TTC549 (cell line): ENCODE measurements around the gene PLPP2.
"Not testable (repeated sequence)": the region's sequence is repeated elsewhere in the genome, so short reads cannot be mapped to it uniquely, and the experiment has no call there.

Experiments
- FAIRE-seq: peaks from 2 replicates; lab custom pipeline; 2012; peaks lifted over from hg19 to GRCh38; lab: Jason Lieb, UNC

Gene PLPP2

DNA sequence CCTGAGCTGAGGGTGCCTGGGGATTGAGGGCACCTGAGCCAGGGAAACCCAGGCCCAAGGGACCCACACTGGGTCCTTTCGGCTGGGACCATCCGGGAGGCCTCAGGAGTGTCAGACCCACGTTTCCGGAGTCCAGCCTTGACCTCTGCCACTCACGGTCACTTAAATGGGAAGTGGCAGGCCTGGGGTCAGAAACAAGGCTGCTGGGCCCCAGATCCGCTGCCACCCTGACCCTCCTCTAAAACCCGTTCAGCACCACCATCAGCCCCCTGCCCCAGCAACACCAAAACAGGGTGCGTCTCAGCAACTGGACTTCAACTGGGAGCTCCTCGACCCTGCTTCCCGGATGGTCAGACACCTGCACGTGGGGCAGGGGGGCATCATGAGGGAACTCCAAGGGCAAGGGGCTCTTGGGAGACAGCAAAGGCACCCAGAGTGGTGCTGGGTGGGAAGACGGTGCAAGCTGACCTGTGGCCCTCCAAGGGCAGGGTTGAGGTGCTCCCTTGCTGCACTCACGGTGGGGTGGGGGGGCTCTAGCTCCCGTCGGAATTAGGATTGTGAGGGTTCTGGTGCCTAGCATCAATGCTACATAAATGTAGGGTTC, 1.2 kb upstream of the PLPP2 start:
- FAIRE-seq, result no peak

DNA sequence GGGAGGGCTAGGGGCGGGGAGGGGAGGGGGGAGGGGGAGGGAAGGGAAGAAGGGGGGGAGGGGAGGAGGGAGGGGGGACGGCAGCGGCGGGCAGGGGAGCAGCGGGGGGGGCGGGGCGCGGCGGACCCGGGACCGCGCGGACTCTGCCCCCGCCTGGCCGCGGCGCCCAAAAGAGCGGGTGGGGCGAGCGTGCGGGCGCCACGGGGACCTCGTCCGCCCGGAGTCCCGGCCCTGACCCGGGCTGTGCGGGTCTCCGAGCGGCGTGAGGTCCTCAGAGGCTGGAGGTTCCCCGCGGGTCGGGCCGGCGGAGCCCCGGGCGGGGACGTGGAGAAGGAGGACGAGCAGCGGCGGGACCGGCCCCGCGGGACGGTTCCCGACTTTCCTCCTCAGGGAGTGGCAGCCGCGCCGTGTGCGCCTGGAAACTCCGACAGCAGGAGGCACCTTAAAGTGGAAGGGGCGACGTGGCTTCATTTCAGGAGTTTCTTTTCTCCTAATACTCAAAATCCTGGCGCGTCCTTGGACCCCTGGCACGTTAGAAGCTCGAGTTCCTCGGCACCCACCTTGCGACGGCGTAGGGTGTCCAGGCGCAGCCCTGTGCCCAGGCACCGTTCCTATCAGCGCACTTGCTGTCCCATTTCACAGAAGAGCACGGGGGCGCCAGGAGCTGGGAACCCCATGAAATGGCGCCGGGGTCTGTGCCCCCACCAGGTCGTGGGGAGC, 518 bp upstream of the PLPP2 start:
- no peak for FAIRE-seq

DNA sequence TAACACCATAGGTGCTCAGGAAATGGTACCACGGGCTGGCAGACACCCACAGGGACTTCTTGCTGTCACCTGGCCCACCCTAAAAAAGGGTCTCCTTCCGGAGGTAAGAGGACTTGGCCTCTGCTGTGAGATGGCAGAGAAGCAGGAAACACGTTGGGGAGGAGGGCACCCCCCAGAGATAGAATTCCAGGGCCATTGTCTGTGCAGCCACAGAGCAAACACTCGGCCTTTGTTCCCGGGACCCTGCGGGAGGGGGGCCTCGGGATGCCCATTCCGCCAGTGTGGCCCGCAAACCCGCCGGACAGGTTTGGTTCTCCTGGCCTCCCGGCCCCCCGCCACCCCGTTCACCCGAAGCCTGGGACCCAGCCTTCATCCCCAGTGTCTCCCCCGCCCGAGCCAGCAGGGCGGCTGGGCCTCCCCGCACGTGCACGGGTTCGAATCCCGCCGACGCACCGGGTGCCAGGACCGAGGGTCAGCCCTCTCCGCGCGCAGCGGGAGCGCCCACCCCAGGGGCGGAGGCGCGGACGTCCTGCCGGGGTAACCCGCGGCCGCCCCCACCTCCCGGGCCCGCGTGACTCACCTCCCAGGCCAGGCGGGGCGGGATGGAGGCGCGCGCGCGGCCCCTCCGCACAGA, 714 bp downstream of the PLPP2 start:
- FAIRE-seq, result no peak

DNA sequence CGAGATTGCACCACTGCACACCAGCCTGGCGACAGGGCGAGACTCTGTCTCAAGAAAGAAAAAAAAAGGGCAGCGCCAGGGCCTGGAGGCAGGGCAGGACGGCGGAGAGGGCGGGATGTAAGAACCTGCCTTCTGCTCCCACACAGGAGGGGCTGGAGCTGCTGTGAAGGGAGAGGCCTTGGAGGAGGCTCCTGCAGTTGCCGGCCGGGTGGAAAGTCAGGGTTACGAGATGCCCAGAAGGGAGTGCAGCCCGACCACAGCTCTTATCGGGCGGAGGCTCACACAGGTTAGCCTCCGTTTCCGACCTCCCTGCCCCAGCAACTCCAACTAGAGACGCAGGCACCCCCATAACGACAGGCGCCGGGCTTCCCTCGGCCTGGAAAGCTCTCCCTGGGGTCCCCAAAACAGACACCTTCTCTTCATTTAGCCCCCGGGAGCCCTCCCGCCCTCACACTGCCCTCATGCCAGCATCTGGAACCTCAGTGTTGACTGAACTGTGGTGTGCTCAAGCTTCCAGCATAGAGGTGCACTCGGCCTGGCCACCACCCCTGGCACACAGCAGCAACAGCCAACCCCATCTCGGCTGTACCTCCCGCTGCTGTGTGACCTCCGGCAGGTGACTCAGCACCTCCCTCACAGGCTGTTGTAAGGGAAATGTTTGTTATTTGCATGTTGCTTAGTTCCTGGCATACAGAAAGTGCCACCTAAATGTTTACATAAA, 1.4 kb downstream of the PLPP2 start:
- no peak for FAIRE-seq

DNA sequence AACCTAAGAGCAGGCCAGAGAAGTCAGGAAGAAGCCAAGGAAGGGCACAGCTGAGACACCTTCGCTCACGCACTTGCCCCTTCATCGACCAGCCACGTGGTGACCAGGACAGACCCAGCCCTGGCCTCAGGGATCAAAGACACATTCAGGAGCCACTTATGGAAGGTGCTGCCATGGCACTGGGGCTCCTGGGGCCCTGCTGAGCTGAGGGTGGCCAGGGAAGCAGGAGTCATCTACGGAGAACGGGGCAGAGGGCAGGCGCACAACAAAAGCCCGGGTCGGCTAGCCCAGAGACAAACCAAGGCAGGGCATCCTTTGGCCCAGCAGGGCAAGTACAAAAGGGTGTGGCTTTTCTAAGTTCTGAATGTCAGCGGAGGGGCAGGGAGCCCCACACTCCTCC, 2.3 kb downstream of the PLPP2 start:
- FAIRE-seq, result no peak

DNA sequence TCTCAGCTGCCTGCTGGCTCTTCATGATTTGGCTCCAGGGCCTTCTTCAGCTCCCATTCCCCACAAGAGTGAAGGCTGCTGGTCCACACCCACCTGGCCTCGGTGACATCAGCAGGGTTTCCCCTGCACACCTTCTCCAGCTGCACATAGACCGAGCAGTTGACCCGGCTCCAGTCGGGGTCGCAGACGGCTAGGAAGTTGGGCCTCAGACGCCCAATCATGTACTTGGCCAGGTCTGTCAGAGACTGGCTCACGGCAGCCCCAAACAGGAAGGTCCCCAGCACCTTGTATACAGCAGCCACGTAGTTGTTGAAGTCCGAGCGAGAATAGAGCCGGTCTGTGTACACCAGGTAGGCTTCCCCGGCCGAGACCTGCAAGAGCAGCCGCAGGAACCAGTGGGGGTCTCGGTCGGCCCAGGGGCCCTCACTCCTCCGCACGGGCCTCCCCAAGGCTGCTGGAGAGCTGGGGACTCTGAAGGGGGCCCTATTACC, 3.8 kb downstream of the PLPP2 start:
- no peak for FAIRE-seq

DNA sequence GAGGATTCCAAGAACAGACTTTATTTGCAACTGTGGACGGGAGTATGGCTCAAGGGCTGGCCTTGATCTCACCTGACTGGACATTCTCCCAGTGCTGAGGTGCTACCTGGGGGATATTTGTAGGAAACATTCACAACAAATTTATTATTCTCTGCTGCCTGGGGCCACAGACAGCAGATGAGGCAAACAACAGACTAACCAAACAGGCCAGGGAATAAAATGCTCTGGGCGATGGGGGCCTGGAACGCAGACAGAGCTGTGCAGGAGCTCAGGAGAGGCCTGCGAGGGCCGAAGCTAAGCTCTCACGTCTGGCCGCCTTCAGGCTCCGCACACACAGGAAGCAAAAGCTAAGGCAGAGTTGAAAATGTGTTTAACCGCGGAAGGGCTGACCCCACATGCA, 7.8 kb downstream of the PLPP2 start:
- FAIRE-seq, result no peak

DNA sequence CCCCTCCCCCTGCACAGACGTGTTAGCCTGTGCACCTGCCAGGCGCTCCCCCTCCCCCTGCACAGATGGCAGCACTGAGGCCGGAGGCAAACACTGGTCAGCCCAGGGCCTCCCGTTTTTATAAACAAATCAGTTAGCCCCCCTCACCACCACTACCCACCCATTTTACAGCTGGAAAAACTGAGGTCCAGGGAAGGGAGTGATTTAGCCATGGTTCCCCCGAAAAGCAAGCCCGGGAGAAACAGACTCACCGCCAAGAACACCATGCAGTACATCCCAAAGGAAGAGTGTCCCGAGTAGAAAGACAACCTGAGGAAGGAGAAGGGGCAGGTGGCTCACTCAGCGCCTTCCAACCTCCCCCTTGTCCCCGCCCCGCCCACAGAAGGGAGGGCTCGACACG, 8.7 kb downstream of the PLPP2 start:
- no peak for FAIRE-seq

DNA sequence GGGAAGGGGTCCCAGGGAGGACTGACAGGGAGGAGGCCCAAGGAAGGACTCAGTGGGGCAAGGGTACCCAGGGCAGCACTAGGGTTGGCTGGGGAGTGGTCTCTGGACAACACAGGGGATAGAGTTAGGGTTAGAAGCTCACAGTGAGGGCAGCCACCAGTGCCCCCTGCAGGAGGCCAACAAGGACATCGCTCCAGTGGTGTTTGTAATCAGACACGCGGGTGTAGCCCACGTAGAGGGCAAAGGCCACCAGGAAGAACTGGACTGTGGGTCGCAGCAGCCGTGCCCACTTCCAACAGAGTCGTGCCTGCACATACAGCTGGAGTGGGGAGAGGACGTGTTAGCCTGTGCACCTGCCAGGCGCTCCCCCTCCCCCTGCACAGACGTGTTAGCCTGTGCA, 9.2 kb downstream of the PLPP2 start:
- no peak for FAIRE-seq

DNA sequence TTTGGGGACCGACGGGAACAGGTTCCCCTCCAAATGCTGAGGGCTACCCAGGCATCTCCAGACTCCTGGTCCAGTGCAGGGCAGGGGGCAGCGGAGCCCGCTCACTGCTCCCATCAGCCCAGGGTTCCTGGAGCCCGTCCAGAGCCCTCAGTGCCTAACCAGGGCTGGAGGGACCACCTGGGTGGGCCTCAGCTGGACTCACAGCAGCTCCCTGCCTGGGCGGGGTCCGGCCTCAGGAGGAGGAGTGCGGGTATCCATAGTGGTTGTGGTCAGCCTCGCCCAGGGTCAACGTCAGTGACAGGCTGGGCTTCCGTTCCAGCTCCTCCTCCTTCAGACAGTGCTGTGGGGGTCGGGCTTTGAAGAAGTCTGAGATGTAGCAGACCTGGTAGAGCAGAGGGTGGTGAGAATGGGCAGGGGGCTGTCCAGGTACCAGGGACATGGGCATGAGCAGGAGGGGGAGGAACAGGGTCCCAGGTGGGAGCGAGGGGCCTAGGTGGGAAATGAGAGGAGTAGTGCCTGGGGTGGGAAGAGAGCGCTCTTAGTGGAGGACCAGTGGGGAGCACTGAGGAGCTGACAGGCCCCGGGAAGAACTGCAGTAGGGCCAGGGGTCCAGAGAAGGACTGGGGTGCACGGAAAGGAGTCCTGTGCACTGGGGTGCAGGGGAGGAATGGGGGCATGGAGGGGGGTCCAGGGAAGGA, 9.9 kb downstream of the PLPP2 start:
- FAIRE-seq, result no peak

DNA sequence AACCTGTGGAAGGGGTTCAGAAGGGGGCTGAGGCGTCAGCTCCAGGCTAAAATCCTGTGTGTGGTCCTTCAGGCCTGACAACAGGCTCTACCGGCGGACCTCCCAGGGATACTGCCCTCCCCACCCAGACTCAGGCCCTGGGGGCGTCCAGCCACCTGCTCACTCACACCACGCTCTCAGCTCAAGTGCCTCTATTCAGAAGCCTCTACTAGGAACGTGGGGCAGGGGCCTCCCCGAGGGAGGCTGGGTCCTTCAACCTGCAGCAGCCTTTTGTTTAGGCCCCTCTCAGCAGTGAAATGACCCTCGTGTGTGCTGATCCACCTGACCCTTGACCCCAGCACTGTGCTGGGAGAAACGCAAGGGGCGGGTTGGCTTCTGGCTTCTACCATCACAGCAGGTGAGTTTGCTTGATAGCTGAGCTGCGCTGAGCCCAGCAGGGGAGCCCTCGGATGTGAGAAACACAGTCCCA, 10.6 kb downstream of the PLPP2 start:
- FAIRE-seq, result no peak

DNA sequence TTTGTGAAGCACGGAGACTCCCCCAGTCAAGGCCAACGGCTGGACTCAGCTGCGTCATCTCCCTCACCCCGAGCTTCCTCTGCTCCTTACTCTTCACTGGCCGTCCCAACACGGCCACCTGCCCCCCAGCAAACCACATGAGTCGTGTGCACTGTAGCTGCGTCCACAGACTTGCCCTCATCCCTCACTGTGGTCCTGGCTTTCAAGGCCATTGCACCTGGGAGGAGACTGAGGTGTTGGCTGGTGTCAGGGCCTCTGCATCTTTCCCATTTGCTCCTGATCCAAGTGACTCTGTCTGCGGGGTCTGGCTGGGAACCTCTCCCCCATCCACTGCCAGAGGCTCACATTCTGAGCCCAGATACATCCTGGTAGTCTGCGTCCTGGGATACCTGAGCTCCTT, 11.5 kb downstream of the PLPP2 start:
- FAIRE-seq, result no peak

DNA sequence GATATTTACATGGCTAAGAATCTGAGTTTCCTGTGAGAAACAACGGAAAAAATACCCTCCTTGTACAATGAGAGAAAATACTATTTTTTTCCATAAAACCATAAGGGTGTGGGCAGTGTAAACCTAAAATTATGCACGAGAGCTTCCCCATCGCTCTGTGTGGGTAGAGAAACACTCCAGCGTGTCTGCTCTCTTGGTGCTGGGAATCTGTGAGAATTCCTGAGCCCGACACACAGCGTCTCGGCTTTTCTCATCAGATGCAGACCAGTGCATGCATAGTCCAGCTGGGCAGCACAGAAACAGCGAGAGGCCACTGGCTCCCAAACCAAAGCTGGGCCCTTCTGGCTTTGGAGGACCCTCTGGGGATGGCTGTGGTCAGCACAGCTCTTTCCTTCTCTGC, 12.0 kb downstream of the PLPP2 start:
- FAIRE-seq, result no peak

DNA sequence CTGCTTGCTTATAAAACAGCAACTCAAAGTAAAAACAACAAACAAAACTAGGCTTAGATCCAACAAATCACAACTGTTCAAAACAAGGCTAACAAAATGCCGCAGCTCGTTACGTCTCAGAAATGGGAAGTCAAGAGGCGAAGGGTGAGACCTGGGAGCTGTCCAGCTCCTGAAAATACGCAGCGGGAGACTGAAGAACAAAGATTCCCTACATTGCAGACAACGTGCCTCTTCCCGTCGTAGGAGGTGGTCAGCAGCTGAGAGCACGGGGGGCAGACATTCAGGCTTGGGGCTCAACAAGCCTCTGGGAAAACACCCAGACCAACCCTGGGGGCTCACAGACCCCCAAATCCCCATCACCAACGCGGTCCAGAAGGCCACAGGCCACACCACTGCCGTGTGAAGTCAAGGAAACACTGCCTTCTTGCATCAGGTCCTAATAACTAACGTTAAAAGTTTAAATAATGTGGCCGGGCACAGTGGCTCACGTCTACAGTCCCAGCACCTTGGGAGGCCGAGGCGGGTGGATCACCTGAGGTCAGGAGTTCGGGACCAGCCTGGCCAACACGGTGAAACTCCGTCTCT, 13.5 kb downstream of the PLPP2 start:
- FAIRE-seq, result no peak

DNA sequence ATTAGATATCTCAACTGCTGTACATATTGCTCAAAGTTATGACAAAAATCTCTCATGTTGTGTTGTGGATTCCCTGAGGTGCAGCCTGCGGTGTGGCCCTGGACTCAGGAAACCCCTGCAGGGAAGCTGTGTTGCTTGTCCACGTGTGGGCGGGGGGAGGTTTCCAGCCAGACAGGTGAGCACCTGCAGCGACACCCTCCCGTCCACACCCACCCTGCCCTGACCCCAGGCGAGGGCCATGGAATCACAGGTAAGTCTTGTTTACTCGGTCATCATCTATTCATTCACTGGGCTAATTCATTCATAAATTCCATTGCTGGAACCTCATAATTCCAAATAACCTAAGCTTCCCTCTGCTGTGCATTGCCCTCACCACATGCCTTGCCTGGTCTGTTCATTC, 14.1 kb downstream of the PLPP2 start:
- no peak for FAIRE-seq

DNA sequence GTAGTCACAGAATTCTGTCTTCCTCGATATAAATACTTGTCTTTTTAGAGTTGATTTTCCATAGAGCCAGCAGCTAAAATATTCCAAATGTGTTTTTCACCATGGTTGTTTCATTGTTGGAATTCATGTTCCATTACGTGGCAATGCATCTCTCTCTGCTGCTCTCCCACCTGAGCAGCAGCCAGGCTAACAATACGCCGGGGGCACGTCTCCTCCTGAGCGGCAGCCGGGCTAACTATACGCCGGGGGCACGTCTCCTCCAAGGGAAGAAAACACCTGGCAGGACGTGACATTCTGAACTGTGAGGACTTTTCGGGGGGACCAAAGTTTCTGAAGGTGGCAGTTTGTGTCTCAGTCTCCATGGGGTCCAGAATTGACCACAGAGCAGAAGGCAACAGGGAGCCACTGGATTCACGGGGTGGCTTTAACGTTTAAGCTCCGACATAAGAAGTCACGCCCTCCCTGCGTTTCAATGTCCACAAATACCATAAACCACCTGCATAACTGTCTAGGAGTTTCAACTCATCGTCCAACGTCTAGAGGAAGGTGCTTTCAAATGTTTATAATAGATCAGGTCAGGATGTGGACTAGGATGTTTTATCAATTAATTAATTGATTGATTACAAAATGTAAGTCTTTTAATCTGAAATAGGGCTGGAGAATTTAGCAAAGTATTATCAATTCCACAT, 15.1 kb downstream of the PLPP2 start:
- no peak for FAIRE-seq

DNA sequence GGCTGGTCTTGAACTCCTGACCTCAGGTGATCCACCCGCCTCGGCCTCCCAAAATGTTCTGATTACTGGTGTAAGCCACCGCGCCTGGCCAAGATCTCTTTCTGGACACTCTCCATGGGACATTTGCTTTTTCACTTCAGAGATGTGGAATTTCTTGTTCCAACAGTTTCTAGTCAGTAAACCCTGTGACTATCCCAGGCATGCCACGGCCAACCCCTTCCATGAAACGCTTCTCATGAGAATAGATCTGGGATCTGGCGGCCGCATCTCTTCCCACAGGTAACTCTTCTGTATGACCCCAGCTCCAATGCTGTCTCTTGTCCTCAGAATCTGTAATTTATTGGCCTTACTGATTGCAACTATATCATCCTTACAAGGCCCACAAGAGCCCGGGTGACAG, 16.2 kb downstream of the PLPP2 start:
- FAIRE-seq, result no peak

DNA sequence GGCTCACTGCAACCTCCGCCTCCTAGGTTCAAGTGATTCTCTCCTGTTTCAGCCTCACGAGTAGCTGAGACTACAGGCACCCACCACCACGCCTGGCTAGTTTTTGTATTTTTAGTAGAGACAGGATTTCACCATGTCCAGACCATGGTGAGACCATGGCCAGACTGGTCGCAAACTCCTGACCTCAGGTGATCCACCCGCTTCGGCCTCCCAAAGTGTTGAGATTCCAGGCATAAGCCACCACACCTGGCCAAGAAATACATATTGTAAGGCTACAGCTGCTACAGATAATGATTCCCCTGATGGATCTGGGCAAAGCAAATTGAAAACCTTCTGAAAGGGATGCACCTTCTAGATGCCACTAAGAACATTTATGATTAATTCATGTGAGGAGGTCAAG, 17.8 kb downstream of the PLPP2 start:
- no peak for FAIRE-seq

DNA sequence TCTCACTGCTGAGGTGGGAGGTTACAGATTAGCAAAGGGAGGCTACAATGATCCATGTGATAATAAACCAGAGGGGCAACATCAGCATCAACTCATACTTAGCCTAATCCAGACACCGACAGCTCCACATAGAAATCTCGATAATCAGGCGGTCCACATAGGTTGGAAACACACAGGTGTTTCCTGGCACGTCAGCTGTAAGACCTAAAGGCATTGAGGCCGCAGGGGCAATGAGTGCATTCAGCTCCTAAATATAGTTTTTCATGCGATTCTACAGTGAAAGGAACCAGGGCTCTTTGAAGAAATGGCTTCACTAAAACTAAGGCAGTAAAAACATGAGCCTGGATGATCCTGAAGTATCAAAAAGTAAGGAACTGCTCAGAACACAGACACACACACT, 19.3 kb downstream of the PLPP2 start:
- FAIRE-seq, result no peak

DNA sequence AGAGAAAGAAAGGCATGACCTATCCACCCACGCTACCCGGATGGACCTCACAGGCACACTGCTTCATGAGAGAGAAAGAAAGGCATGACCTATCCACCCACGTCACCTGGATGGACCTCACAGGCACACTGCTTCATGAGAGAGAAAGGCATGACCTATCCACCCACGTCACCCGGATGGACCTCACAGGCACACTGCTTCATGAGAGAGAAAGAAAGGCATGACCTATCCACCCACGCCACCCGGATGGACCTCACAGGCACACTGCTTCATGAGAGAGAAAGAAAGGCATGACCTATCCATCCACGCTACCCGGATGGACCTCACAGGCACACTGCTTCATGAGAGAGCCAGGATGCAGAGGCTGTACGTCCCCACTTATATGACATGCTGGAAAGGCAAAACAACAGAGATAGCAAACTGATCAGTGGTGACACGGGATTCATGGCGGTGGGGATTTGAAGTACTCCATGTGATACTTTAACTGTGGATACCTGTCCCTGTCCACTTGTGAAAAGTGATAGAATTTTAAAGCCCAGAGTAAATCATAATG, 20.4 kb downstream of the PLPP2 start:
- not testable (repeated sequence) for FAIRE-seq

DNA sequence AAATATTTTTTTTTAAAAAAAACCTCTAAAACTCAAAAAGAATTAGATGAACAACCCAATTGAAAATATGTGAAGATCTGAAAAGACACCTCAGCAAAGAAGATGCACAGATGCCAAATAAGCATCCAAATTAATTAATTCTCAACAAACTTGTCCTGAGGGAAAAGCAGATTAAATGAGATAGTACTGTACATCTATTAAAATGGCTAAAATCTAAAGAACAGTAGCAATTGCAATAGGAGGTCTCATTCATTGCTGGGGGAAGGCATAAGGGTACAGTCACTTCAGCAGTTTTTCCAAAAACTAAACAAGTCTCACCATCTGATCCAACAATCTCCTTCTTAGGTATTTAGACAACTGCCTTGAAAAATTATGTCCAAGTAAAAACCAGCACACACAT, 22.0 kb downstream of the PLPP2 start:
- no peak for FAIRE-seq
